Stimulated activated CD8-positive, alpha-beta memory T cell treated with anti-CD3 and anti-CD28 coated beads, Interleukin-4, amount 100 ng/mL, for 48 hours (primary cell): ENCODE data around the gene TNXB.
"Not testable (repeated sequence)": the region's sequence is repeated elsewhere in the genome, so short reads cannot be mapped to it uniquely, and the experiment has no call there.

ENCODE experiments used
- DNase-seq: peaks from one replicate; pipeline ENCODE4 v3.0.0-alpha.2; 2020

The TNXB gene

DNA sequence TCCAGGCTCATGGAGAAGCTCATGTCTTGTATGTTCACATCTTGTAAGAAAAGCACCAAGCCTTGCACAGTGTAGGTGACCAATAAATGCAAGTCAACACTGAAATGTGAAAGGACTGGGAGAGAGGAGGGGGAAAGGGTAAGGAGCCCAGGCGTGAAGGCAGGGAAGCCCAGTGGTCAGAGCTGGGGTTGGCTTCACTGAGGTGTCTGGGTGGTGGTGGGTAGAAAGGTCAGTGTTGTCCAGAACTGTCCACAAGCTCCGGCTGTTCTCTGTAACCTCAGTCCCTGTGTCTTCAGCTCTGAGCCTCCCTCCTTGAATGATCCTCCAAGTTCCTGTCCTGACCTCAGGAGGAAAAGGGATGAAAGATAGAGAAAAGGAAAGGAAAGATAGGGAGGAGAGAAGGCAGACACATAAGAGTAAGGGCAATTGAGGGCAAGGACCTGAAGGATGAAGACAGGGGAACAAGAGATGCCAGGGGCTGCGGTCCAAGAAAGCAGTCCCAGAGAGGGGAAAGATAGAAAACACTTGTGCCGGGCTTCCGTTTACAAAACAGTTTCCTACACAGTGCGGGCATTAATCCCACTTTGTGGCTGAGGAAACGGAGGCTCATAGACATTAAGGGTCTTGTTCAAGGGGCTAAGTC, 2.4 kb upstream of the TNXB start:
- no peak for DNase-seq

DNA sequence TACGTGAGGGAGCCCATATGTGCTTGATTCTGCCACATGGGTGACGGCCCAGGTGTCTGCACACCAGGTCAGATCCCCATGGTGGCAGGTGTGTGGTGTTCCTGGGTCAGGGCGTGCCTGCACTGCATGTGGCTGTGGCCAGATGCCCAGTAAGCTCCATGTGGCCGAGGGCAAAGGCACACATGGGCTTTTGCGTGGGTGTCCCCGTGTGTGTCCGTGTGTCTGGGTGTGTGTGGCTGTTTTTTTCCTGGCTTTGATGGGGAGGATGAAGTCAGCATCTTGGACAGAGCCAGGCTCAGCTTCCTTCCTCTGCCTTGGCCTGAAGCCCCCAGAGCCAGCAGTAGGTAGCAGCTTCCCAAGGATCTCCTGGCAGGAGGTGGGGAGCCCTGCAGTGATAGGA, 1.5 kb upstream of the TNXB start:
- DNase-seq = no peak

DNA sequence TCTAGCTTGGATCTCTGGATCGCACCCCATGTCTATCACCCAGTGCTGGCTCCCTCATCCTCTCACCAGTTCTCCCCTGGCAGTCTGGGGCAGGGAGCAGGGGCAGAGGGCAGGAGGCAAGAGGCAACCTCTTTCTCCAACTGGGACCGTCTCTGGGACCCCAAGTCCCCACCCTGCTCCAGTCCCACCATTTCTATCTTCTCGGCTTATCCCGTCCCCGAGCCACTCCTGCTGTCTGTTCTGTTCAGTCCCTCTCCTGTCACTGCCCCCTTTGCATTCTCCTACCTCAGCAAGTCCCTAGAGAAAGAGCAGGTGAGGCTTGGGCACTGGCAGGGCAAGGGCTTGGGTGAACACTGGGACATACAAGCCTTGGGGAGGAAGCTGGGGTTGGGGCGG, 625 bp upstream of the TNXB start:
- DNase-seq = no peak

DNA sequence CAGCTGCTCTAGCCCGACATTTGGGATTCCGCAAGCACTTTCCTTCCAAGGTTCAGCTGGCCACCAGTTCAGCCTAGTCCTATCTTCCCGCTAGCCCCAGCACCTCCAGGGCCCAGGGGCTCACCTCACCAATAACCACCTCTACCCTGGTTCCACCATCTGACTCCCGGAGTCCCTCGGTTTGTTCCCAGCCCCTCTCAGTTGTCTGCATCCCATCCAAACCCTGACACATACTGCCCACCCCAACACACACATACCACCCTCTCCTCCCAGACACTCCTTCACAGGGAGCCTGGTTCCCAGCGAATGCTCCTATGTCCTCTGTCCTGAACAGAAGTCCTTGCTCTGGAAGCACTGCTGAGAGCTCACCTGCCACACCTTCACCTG, 418 bp downstream of the TNXB start:
- no peak for DNase-seq

DNA sequence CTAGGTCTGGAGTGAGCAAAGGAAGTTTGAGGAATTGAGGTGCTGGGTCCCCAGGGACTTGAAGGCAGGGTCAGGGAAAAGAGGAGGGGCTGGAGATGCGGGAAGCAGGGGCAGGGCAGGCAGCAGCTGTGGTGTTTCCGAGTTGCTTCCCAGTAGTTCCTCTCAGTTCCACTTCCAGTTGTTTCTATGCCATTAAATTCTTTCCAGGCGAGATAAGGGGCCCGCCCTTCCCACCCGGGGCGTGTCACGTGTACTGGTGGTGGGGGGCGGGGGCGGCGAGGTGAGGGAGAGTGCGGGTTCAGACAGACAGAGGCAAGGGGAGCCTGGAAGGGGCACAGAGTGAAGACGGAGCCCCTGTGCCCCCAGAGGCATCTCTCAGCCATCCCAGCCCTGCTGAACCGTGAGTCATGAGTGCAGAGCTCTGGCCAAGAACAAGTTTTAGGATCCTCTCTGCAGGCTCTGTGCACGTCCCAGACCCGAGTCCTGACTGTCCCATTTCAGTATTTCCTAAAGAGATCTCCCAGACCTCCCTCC, 977 bp downstream of the TNXB start:
- no peak for DNase-seq

DNA sequence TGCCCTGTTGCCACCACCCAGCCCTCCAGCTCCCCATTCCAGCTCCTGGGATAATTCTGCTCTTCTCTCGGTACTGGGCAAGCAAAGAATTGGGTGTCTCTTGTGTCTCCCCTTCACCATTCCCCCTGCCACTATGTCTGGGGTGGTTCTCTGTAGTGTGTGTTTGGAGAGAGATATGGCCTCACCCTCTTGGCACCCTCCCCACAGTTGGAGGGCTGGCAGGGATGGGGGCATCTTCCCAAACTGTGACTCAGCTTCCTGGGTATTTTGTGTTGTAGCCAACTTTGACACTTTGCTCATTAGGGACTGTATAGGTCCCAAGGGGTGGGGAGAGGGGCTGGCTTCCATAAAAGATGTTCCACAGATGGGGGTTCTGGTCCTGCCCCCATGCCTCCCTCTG, 1.7 kb downstream of the TNXB start:
- DNase-seq = no peak

DNA sequence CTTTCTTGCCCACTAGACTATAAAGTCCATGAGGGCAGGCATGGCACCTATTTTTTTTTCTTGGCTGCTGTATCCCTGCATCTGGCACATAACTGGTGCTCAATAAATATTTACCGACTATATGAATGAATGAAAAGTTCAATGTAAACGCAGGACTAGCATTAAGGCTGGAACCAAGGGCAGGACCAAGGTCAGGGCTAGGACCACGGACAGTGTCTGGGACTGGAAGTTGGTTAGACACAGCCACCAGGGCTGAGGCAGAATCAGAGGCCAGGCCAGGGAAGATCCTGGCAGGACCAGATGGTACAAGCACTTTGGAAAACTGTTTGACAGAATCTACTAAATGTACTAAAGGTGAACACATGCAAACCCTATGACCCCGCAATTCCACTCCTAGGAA, 3.7 kb downstream of the TNXB start:
- DNase-seq = no peak

DNA sequence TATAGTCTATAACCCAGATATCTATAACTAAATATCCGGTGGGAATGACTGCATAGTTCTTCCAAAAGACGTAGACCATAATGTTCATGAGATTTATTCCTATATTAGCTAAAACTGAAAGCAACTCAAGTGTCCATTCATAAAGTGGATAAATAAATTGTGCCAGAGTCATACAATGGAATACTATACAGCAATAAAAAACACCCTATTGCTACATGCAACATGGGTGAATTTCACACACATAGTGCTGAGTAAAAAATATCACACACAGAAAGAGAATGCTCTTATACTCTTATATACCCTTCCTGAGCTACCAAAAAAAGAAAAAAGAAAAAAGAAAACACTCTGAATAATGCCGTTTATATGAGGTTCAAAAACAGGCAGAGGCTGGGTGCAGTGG, 6.9 kb downstream of the TNXB start:
- DNase-seq = no peak

DNA sequence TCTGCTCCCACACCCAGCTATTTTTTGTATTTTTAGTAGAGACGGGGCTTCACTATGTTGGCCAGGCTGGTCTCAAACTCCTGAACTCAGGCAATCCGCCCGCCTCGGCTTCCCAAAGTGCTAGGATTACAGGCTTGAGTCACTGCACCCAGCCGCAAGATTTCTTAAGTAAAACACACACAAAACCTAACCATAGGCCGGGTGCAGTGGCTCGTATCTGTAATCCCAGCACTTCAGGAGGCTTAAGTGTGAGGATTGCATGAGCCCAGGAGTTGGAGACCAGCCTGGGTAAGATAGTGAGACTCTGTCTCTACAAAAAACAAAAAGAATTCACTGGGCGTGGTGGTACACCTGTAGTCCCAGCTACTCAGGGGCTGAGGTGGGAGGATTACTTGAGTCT, 8.9 kb downstream of the TNXB start:
- not testable (repeated sequence) for DNase-seq

DNA sequence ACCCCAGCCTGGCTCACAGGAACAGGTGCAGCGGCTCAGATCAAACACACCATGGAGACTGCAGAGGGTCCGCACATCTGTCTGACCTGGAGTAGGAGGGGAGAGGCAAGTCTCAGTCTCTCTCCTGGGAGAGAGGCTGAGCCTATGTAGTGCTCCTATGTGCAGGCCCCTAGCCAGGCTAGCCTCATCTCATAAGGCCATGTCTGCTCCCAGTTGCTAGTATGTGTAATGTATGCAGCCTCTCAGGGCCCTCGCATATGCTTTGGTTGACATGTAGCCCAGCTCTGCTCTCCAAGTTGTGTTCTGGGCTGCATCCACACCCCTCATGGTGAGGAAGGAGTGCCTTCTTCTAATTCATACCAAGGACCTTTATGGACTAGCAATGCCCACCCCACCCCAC, 11.8 kb downstream of the TNXB start:
- no peak for DNase-seq

DNA sequence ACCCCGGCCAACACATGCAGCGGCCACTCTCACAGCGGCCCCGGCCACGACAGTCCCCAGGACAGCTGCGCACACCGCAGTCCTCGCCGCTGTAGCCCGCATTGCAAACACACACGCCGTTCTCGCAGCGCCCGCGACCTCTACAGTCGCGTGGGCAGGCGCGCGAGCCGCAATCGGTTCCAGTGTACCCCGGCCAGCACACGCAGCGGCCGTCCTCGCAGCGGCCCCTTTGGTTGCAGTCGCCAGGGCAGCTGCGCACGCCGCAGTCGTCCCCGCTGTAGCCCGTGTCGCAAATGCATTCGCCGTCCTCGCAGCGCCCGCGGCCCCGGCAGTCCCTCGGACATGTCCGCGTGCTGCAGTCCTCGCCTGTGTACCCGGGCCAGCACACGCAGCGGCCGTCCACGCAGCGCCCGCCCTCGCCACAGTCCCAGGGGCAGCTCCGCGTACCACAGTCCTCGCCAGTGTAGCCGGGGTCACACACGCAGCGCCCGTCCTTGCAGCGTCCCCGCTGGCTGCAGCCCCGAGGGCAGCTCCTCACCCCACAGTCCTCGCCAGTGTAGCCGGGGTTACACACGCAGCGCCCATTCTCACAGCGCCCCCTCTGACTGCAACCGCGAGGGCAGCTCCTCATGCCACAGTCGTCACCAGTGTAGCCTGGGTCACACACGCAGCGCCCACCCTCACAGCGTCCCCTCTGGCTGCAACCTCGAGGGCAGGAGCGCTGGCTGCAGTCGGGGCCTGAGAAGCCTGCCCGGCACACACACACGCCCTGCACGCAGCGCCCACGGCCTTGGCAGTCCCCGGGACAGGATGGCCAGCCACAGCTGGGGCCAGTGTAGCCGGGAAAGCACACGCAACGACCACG, 12.5 kb downstream of the TNXB start:
- no peak for DNase-seq

DNA sequence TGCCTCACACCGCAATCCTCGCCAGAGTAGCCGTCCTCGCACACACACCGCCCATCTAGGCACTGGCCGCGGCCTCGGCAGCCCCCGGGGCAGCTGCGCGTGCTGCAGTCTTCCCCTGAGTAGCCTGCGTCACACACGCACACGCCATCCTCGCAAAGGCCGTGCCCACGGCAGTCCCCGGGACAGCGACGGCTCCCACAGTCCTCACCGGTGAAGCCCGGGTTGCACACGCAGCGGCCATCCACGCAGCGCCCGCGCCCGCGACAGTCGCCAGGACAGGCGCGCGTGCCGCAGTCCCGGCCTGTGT, 13.1 kb downstream of the TNXB start:
- DNase-seq = no peak

DNA sequence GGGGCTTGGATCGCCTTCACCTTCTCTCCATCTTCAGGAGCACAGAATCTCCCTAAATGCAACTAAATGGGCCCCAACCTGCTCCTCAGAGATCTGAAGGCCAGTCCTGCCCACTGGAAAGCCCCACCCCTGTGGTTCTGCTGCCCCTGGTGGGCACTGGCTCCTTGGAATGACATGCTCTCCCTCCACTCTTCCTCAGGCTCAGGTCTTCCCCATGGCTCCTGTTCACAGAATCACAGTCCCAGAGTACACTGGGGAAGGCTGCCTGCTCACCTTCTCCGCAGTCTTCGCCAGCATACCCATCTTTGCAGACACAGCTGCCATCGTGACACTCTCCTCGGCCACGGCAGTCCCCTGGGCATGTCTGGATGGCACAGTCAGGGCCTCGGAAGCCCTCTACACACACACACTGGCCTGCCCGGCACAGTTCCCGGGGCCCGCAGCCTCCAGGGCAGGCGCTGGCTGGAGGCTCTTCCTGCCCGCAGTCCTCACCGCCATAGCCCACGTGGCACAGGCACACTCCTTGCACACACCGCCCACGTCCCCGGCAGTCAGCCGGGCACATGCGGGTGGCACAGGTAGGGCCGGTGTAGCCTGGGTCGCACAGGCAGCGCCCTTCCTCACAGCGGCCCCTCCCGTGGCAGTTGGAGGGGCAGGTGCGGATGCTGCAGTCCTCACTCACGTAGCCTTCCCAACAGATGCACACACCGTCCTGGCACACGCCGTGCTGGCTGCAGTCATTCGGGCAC, 13.6 kb downstream of the TNXB start:
- DNase-seq = no peak

DNA sequence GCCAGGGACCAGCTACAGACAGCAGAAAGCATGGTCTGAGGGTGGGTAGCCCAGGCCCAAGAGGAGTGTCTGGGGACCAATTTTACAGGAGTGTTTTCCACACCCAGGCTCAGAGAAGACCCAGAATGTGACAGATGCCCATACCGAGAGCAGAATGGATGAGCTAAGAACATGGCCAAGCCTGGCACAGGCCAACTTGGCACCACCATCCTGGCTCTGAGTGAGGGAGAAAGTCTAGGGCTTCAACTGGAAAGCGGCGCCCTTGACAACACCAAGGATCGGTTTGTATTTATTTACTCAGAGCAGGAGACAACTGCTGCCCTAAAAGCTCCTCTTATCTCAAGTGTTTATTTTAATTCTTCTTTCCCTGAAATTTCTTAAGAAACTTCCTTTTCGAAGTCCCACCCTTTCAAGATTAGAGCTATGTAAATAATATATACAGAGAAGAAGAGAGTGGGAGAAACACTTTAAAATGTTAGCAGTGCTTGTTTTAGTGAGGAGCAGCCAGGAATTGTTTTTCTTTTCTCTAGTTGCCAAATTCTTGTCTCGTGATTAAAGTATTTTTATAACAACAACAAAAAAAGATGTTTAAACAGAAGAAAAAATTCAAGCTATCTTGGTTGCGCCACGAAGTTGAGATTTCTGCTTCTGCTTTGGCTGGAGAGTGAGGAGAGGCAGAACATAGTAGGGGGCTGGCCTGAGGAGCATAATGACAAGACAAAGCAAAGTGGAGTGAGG, 16.2 kb downstream of the TNXB start:
- no peak for DNase-seq

DNA sequence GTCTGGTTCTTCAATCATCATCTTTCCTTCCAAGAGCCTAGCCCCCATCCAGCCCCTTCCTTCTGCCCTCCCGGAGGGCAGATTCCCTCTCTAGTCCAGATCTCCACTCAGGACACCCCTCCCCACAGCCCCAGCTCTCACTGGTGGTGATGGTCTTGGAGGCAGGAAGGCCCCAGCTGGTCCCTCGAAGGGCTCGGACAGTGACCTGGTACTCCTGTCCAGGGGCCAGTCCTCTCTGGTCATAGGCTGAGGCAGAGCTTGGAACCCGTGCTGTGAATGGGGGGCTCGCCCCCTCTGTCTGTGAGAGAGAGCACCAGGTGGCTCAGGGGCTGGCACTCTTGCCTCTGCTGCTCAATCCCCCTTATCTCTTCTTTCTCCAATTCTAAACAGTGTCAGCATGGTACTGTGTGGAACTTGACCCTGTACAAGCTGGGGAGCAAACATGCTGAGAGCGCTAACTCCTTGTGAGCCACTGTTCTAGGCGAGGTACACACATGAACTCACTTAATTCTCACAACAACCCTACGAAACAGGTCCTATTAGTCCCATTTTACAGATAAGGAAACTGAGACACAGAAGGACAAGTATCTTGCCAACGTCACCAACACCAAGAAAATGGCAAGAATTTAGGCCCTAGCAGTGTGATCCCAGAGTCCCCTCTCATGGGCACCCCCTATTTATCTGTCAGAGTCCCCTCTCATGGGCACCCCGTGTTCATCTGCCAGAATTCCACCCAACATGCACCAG, 19.9 kb downstream of the TNXB start:
- no peak for DNase-seq

DNA sequence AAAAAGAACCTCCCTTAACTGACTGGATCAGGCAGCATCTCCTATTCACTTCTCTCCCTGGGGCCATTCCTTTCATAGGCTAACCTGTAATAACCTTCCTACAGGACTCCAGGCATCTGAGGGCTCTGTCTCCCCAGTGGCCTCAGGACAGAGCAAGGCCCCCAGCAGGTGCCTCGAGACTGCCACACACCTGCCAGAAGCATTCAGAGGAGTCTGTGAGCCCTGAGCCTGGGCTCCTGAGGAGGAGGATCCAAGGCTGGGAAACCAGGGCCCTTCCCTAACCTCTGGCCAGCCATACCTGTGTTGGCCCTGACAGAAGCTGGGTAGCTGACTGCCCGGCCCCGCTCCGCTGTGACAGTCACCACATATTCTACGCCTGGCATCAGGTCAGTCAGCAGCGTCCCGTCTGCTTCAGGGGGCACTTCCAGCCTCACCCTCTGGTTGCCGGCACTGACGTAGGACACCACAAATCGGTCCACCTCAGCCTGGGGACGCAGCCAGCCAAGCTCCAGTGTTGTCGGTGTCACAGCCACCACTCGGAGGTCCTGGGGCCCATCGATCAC, 20.6 kb downstream of the TNXB start:
- DNase-seq = no peak

DNA sequence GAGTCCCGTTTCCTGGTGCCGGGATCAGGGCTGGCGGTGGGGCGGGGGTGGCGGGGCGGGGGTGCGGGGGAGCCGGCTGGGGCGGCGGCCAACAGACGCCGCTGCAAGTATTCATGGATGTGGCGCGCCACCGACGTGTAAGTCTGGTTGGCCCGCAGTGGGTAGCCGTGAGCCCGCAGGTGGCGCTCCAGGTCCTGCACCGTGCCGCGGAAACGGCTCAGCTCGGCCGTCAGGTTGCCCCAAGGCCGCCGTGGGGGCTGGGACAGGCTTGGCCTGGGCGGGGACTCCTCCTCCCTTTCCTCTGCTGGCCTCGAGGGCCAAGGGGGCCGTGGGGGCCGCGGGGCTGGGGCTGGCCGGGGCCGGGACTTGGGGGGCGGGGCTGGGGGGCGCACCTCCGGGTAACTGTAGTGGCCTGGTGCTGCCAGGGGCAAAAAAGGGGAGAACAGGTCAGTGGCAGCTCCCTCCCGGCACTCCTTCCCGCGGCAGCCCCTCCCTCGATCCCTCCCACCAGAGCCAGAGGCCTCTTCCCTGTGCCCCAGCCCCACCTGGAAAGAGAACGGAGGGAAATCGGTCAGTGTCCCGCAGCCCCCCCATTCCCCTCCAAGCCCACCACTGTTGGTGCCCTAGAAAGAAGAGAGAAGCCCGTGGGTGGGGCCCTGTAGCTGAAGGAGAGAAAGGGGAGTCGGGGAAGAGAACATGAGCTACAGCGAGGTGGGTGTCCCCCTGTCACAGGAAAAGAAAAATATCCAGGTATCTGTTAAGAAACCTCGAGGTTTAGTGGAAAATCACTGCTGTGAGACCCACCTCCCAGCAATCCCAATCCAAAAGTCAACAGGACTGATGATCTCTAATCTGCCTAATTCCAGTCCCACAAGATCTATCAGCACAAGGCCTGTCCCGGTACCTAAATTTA, 21.3 kb downstream of the TNXB start:
- peak; percentile 86 for DNase-seq

DNA sequence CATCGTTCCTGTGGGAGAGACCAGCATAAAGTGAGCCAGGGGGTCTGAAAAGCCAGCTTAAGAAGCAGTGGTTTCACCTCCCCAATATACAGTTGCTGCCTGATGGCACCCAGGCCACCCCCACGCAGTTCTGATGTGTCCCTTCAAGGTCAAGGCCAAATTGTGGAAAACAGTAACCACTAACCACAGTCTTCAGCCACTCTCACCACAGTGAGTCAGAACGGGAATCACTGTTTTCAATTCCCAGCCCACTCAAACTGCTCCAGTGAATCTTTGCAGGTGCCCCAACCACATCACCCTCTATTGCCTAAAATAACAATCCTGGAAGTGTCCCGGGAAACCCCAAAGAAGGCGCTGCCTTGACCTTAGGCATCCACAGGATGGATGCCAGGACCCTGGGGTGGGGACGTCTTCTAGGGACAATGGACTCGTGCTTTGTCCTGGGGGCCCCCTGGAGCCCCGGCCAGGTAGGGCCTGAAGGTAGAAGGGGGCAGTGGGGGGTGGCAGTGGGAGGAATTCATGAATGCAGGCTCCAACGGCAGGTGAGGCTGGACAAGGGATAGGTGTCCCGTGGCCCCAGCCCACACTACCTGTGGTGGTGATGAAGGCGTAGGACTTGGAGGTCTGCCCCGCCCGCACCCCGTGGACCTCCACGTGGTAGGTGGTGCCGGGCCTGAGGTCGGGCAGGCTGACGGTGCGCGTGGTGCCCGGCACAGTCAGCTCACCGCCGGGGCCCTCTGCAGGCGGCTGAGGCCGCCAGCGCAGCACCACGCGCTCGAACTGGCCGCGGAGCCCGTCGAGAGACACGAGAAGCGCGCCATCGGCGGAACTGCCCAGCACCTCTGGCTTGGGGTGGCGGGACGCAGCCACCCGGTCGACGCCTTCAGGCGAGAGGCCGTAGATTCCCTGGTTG, 22.2 kb downstream of the TNXB start:
- DNase-seq = peak; percentile 65

DNA sequence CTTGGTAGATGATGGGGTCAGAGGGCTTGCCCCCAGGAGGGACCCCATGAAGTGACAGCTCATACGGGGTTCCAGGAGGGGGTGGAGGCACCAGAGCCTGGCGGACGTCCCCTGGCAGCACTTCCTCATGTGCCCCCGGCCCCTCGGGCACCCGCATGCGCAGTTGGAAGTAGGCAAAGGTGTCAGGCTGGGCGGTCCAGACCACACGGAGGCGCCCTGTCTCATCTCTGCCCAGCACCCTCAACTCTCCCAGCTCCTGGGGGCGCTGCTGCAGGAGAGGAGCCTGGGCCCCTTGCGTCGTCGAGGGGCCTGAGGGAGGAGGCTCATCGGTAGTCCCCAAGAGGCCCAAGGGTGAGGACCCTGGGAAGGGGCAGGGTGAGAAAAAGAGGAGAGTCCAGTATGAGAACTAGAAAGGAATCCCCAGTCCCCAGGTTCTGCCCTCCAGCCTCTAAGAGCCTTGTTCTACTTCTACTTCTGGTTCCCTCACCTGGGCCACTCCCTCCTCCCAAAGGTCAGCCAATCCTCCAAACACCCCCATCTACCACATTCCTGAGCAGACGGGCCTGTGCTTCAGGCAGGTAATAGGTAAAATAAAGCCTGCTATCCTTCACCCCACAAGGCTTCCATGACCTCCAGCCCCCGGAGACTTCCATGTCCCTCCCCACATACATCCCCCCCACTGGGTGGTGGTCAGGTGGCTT, 23.2 kb downstream of the TNXB start:
- no peak for DNase-seq
